ENCODE measurements around the gene WFDC10B.
"Not testable (repeated sequence)": the region's sequence is repeated elsewhere in the genome, so short reads cannot be mapped to it uniquely, and the experiment has no call there.

Gene WFDC10B

GRCh38 chr20:45657038-45657437, 47.8 kb downstream of the WFDC10B start:
- not testable (repeated sequence) for H3K36me3 ChIP-seq (ENCODE audit: insufficient read depth, low read length); H3K4me1 ChIP-seq (ENCODE audit: insufficient read depth, low read length); ATAC-seq (ENCODE audit: insufficient read depth, low read depth); H2AFZ ChIP-seq (ENCODE audit: low read depth, low read length); H3K9ac ChIP-seq (ENCODE audit: low read depth, low read length); H4K20me1 ChIP-seq (ENCODE audit: insufficient read depth, low read length); H3K9me3 ChIP-seq (ENCODE audit: insufficient read depth, low read length, severe bottlenecking); H3K4me2 ChIP-seq (ENCODE audit: insufficient read depth, low read length); DNase-seq; H3K79me2 ChIP-seq (ENCODE audit: insufficient read depth, low read length); H3K27ac ChIP-seq (ENCODE audit: low read length); H3K4me3 ChIP-seq (ENCODE audit: low read depth in 1 of 2, low read length in 2 of 2); H3K27me3 ChIP-seq (ENCODE audit: insufficient read depth, low read length, poor library complexity)

- not testable (repeated sequence) for H4K20me1 ChIP-seq (ENCODE audit: insufficient read depth, low read length); H2AFZ ChIP-seq (ENCODE audit: low read depth, low read length); ATAC-seq (ENCODE audit: insufficient read depth, low read depth); H3K4me3 ChIP-seq (ENCODE audit: low read depth in 1 of 2, low read length in 2 of 2); H3K9me3 ChIP-seq (ENCODE audit: insufficient read depth, low read length, severe bottlenecking); H3K36me3 ChIP-seq (ENCODE audit: insufficient read depth, low read length); H3K4me1 ChIP-seq (ENCODE audit: insufficient read depth, low read length); H3K27me3 ChIP-seq (ENCODE audit: insufficient read depth, low read length, poor library complexity); DNase-seq; H3K27ac ChIP-seq (ENCODE audit: low read length); H3K9ac ChIP-seq (ENCODE audit: low read depth, low read length); H3K79me2 ChIP-seq (ENCODE audit: insufficient read depth, low read length); H3K4me2 ChIP-seq (ENCODE audit: insufficient read depth, low read length)
These were observed 53.1 kb downstream of the WFDC10B start for GRCh38 chr20:45651726-45652125.

- Histone ChIP-seq H3K79me2 (ENCODE audit: insufficient read depth, low read length) (no peaks in the 10 kb centered on the region), H3K4me1 (ENCODE audit: insufficient read depth, low read length) (no peaks in the 10 kb centered on the region), H3K36me3 (ENCODE audit: insufficient read depth, low read length) (no peaks in the 10 kb centered on the region), H3K27ac (ENCODE audit: low read length) (no peak overlapping the region), H4K20me1 (ENCODE audit: insufficient read depth, low read length) (no peaks in the 10 kb centered on the region), H3K27me3 (ENCODE audit: insufficient read depth, low read length, poor library complexity) (no peaks in the 10 kb centered on the region), H3K9ac (ENCODE audit: low read depth, low read length) (no peak overlapping the region), H3K9me3 (ENCODE audit: insufficient read depth, low read length, severe bottlenecking) (peaks cover 2% of the 10 kb centered on the region), H3K4me3 (ENCODE audit: low read depth in 1 of 2, low read length in 2 of 2) (no peak overlapping the region), H2AFZ (ENCODE audit: low read depth, low read length) (no peak overlapping the region), H3K4me2 (ENCODE audit: insufficient read depth, low read length) (no peak overlapping the region)
- TF ChIP-seq EZH2 (IDR thresholded peaks at IDR 0.05; ENCODE audit: borderline replicate concordance, low read depth, low read length, severe bottlenecking) (no peak), CTCF (IDR thresholded peaks at IDR 0.05; ENCODE audit: borderline replicate concordance, extremely low read depth, low read length, poor library complexity, severe bottlenecking) (no peak)
- DNase-seq (no peak), ATAC-seq (ENCODE audit: insufficient read depth, low read depth) (no peak)
These were observed 55.4 kb downstream of the WFDC10B start for GRCh38 chr20:45649312-45649863.

- no peaks in the 10 kb centered on the region for H3K4me1 ChIP-seq (ENCODE audit: insufficient read depth, low read length)
- no peak overlapping the region for H3K27ac ChIP-seq (ENCODE audit: low read length)
- no peaks in the 10 kb centered on the region for H3K79me2 ChIP-seq (ENCODE audit: insufficient read depth, low read length)
- peaks cover 2% of the 10 kb centered on the region for H3K9me3 ChIP-seq (ENCODE audit: insufficient read depth, low read length, severe bottlenecking)
- no peak overlapping the region for H2AFZ ChIP-seq (ENCODE audit: low read depth, low read length)
- ATAC-seq (ENCODE audit: insufficient read depth, low read depth), result no peak
- DNase-seq, result no peak
- no peaks in the 10 kb centered on the region for H3K36me3 ChIP-seq (ENCODE audit: insufficient read depth, low read length)
- no peak overlapping the region for H3K4me2 ChIP-seq (ENCODE audit: insufficient read depth, low read length)
- TF ChIP-seq CTCF (IDR thresholded peaks at IDR 0.05; ENCODE audit: borderline replicate concordance, extremely low read depth, low read length, poor library complexity, severe bottlenecking) (no peak), EZH2 (IDR thresholded peaks at IDR 0.05; ENCODE audit: borderline replicate concordance, low read depth, low read length, severe bottlenecking) (no peak)
- H4K20me1 ChIP-seq (ENCODE audit: insufficient read depth, low read length), result no peaks in the 10 kb centered on the region
- H3K27me3 ChIP-seq (ENCODE audit: insufficient read depth, low read length, poor library complexity), result no peaks in the 10 kb centered on the region
- no peak overlapping the region for H3K4me3 ChIP-seq (ENCODE audit: low read depth in 1 of 2, low read length in 2 of 2)
- no peak overlapping the region for H3K9ac ChIP-seq (ENCODE audit: low read depth, low read length)
These were observed 57.3 kb downstream of the WFDC10B start for GRCh38 chr20:45647441-45648050.

Data from DND-41 (cell line).